ENCODE results near the gene PLCL2. TPM values are rescaled to one million over a fixed set of nuclear protein-coding genes. Genes with fewer than 3 reads are reported as not detected.

The PLCL2 gene
- total and polyA plus RNA-seq, 2 donors (not counting 1 experiment from before 2014, with no cell fraction given), result 21.7 to 55.2 TPM

DNA sequence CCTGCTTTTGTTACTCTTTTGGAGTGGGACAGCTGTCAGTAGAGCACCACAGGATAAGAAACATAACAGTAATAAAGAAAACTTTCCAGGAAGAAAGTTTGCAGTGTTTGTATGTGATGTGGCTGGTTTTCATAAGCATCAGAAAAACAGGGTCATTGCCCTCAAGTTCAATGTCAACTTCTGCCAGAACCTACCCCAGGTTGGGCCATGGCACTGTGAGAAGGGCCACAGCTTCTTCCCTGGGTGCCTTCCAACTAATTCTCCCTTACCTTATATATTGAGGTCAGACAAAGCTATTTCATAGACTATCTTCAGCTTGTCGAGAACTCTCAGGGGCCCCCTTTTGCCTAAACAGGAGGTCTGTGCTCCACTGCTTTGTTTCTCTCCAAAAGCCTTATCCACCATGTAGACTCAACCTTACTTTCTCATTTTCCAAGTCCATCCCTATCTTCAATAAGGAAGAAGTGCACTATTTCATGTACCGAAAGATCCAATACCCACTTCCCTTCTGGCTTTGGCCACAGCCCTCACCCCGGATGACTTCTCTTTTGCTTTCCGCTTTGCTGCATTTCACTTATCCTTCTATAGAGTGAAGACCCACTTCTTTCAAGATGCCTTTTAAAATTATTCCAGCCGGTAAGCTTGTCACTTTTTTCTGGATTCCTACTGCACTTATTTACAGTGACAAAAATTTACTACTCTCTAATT lies 38.2 kb upstream of the PLCL2 start:
- Mint-ChIP-seq H3K4me3 (no peak overlapping the region), H3K27me3 (no peaks in the 10 kb centered on the region), H3K4me1 (peaks cover 56% of the 10 kb centered on the region), H3K9me3 (ENCODE audit: insufficient read depth) (no peaks in the 10 kb centered on the region), H3K27ac (peak overlapping the region; percentile 46)
- no peak overlapping the region for H2AFZ ChIP-seq (ENCODE audit: insufficient read depth, low read depth, low read length, poor library complexity, severe bottlenecking)
- intact Hi-C loops (cut with micrococcal nuclease), result no loop called here
- no peaks in the 10 kb centered on the region for H3K79me2 ChIP-seq (ENCODE audit: control insufficient read depth, insufficient read depth, low read length)
- H3K9me3 ChIP-seq (ENCODE audit: control extremely low read depth in 1 of 3, control insufficient read depth in 2 of 3, insufficient read depth in 1 of 3, low read length in 2 of 3), result no peaks in the 10 kb centered on the region
- 63% methylated on average over 5 of the region's 5 CpGs for WGBS (ENCODE audit: insufficient coverage)
- no peaks in the 10 kb centered on the region for H4K20me1 ChIP-seq (ENCODE audit: control insufficient read depth, insufficient read depth, low read length, poor library complexity, severe bottlenecking)
- POLR2A ChIA-PET, result no interaction called here
- DNase-seq, result no peak
- no peak for ATAC-seq (ENCODE audit: low read depth)
- H3K27me3 ChIP-seq (replicated peaks in 1 of 4; ENCODE audit: control extremely low read depth in 1 of 4, control insufficient read depth in 3 of 4, insufficient read depth in 4 of 4, low read length in 3 of 4), result no peaks in the 10 kb centered on the region
- no peak overlapping the region for H3K9ac ChIP-seq (ENCODE audit: low read length)
- TF ChIP-seq, protein P1, sequence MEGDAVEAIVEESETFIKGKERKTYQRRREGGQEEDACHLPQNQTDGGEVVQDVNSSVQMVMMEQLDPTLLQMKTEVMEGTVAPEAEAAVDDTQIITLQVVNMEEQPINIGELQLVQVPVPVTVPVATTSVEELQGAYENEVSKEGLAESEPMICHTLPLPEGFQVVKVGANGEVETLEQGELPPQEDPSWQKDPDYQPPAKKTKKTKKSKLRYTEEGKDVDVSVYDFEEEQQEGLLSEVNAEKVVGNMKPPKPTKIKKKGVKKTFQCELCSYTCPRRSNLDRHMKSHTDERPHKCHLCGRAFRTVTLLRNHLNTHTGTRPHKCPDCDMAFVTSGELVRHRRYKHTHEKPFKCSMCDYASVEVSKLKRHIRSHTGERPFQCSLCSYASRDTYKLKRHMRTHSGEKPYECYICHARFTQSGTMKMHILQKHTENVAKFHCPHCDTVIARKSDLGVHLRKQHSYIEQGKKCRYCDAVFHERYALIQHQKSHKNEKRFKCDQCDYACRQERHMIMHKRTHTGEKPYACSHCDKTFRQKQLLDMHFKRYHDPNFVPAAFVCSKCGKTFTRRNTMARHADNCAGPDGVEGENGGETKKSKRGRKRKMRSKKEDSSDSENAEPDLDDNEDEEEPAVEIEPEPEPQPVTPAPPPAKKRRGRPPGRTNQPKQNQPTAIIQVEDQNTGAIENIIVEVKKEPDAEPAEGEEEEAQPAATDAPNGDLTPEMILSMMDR (IDR thresholded peaks at IDR 0.05), result no peak
- no peak for TF ChIP-seq EZH2 (IDR thresholded peaks at IDR 0.05; ENCODE audit: borderline replicate concordance, insufficient read depth, low read depth, low read length, poor library complexity, severe bottlenecking)
- CTCF ChIA-PET, result interaction anchor here (1.8 to 2.0 kb wide), 2 partner anchors 18 to 38 kb away, joined by 4 to 6 read pairs; partner anchors contain the start of gene PLCL2
- H3K36me3 ChIP-seq (replicated peaks in 1 of 2; ENCODE audit: control extremely low read depth in 1 of 2, control insufficient read depth in 1 of 2, extremely low read depth in 1 of 2, insufficient read depth in 2 of 2, low read length in 1 of 2), result no peaks in the 10 kb centered on the region
- no peak overlapping the region for H3K4me3 ChIP-seq (ENCODE audit: control extremely low read depth in 1 of 5, extremely low read depth in 1 of 5, insufficient read depth in 1 of 5, low read depth in 2 of 5, low read length in 4 of 5)
- no peak overlapping the region for H3K4me2 ChIP-seq (replicated peaks; ENCODE audit: low read depth, low read length, poor library complexity, severe bottlenecking)
- H3K27ac ChIP-seq (ENCODE audit: low read length in 2 of 2), result no peak overlapping the region
- peaks cover 46 to 52% of the 10 kb centered on the region in 2 donors for H3K4me1 ChIP-seq (ENCODE audit: control insufficient read depth in 2 of 2, insufficient read depth in 2 of 2, low read length in 2 of 2)

- Histone ChIP-seq H3K27ac (ENCODE audit: low read length in 2 of 2) (no peak overlapping the region), H3K79me2 (ENCODE audit: control insufficient read depth, insufficient read depth, low read length) (no peaks in the 10 kb centered on the region), H3K4me3 (ENCODE audit: control extremely low read depth in 1 of 5, extremely low read depth in 1 of 5, insufficient read depth in 1 of 5, low read depth in 2 of 5, low read length in 4 of 5) (no peak overlapping the region), H2AFZ (ENCODE audit: insufficient read depth, low read depth, low read length, poor library complexity, severe bottlenecking) (no peak overlapping the region), H3K27me3 (replicated peaks in 1 of 4; ENCODE audit: control extremely low read depth in 1 of 4, control insufficient read depth in 3 of 4, insufficient read depth in 4 of 4, low read length in 3 of 4) (no peaks in the 10 kb centered on the region), H3K4me2 (replicated peaks; ENCODE audit: low read depth, low read length, poor library complexity, severe bottlenecking) (no peak overlapping the region), H3K4me1 (ENCODE audit: control insufficient read depth in 2 of 2, insufficient read depth in 2 of 2, low read length in 2 of 2) (peaks cover 31 to 37% of the 10 kb centered on the region in 2 donors), H3K9me3 (ENCODE audit: control extremely low read depth in 1 of 3, control insufficient read depth in 2 of 3, insufficient read depth in 1 of 3, low read length in 2 of 3) (no peaks in the 10 kb centered on the region), H3K9ac (ENCODE audit: low read length) (no peak overlapping the region), H3K36me3 (replicated peaks in 1 of 2; ENCODE audit: control extremely low read depth in 1 of 2, control insufficient read depth in 1 of 2, extremely low read depth in 1 of 2, insufficient read depth in 2 of 2, low read length in 1 of 2) (no peaks in the 10 kb centered on the region), H4K20me1 (ENCODE audit: control insufficient read depth, insufficient read depth, low read length, poor library complexity, severe bottlenecking) (no peaks in the 10 kb centered on the region)
- no peak overlapping the region for H3K4me3 Mint-ChIP-seq
- no peak for ATAC-seq (ENCODE audit: low read depth)
- WGBS (ENCODE audit: insufficient coverage), result no CpG with 5 or more reads among the region's 2 CpGs
- no peak for DNase-seq
- H3K9me3 Mint-ChIP-seq (ENCODE audit: insufficient read depth), result no peaks in the 10 kb centered on the region
- no peak for TF ChIP-seq EZH2 (IDR thresholded peaks at IDR 0.05; ENCODE audit: borderline replicate concordance, insufficient read depth, low read depth, low read length, poor library complexity, severe bottlenecking)
- TF ChIP-seq, protein P1 (IDR thresholded peaks at IDR 0.05), result no peak
- H3K27me3 Mint-ChIP-seq, result no peaks in the 10 kb centered on the region
- intact Hi-C loops (cut with micrococcal nuclease), result no loop called here
- peaks cover 42% of the 10 kb centered on the region for H3K4me1 Mint-ChIP-seq
- ChIA-PET CTCF (interaction anchor here (1.8 to 2.0 kb wide), 2 partner anchors 19 to 36 kb away, joined by 4 to 6 read pairs; partner anchors contain the start of gene PLCL2), POLR2A (no interaction called here)
- H3K27ac Mint-ChIP-seq, result no peak overlapping the region
These were observed 36.7 kb upstream of the PLCL2 start for GRCh38 chr3:16848007-16848406.

Measured in B cell (primary cell).